ENCODE data around the gene GATAD2B.
A peak's percentile ranks its signal among the peaks of the same experiment; 100 is the strongest.

GATAD2B gene

GRCh38 chr1:153951183-153951582 is 28.4 kb upstream of the GATAD2B start:
- DNase-seq = no peak

GRCh38 chr1:153946622-153947241 is 24.0 kb upstream of the GATAD2B start, which contains the start of gene DENND4B:
Gene DENND4B, minus strand, starts transcription at chr1:153946718. Its CDS starts 2,344 bp downstream, at chr1:153944374.
- DNase-seq = peak; percentile 74

GRCh38 chr1:153945795-153946621 is 23.2 kb upstream of the GATAD2B start:
- DNase-seq = peak; percentile 48

GRCh38 chr1:153945131-153945794 is 22.5 kb upstream of the GATAD2B start:
- DNase-seq = no peak

GRCh38 chr1:153944827-153945117 is 22.0 kb upstream of the GATAD2B start:
- no peak for DNase-seq

GRCh38 chr1:153944005-153944826 is 21.4 kb upstream of the GATAD2B start:
- DNase-seq = no peak

- DNase-seq = no peak
Observed at GRCh38 chr1:153942766-153943549, 20.2 kb upstream of the GATAD2B start.

GRCh38 chr1:153941826-153942725 is 19.3 kb upstream of the GATAD2B start:
- DNase-seq = no peak

GRCh38 chr1:153940756-153941155 is 18.0 kb upstream of the GATAD2B start:
- no peak for DNase-seq

- no peak for DNase-seq
Observed at GRCh38 chr1:153939476-153939875, 16.7 kb upstream of the GATAD2B start.

- DNase-seq = no peak
Observed at GRCh38 chr1:153938996-153939395, 16.2 kb upstream of the GATAD2B start.

GRCh38 chr1:153937331-153937730 is 14.6 kb upstream of the GATAD2B start:
- DNase-seq = no peak

- no peak for DNase-seq
Observed at GRCh38 chr1:153936011-153936802, 13.4 kb upstream of the GATAD2B start.

- DNase-seq = no peak
Observed at GRCh38 chr1:153934746-153935145, 12.0 kb upstream of the GATAD2B start.

GRCh38 chr1:153933955-153934354 is 11.2 kb upstream of the GATAD2B start:
- no peak for DNase-seq

- no peak for DNase-seq
Observed at GRCh38 chr1:153933430-153933829, 10.7 kb upstream of the GATAD2B start.

- DNase-seq = no peak
Observed at GRCh38 chr1:153932156-153933131, 9.7 kb upstream of the GATAD2B start.

GRCh38 chr1:153929981-153930948 is 7.5 kb upstream of the GATAD2B start:
- DNase-seq = no peak
